AG04450 (cell line): ENCODE measurements around the gene ZDBF2. TPM values are rescaled to one million over a fixed set of nuclear protein-coding genes. Genes with fewer than 3 reads are reported as not detected.

ENCODE experiments used
- CTCF ChIA-PET: fragments of 300-600, 350-600 bp; formaldehyde crosslinking; extraction: SDS; loops from one replicate; lab custom pipeline; 2022; ENCODE audit warnings: antibody characterized with exemption, inconsistent platforms; lab: Charles Lee
- POLR2A ChIA-PET: fragments of 350-600 bp; formaldehyde crosslinking; extraction: SDS; loops from one replicate; lab custom pipeline; 2021; ENCODE audit warnings: antibody characterized with exemption, inconsistent platforms; lab: Yijun Ruan, JAX
- DNase-seq: peaks from one replicate; pipeline ENCODE4 v3.0.0-alpha.2; 2011; ENCODE audit warnings: low read depth, low spot score
- H3K27ac ChIP-seq: one replicate; pipeline ENCODE4 v1.5.1; 2012; ENCODE audit warnings: low read depth, low read length, control low read depth
- H3K27me3 ChIP-seq: one replicate; pipeline ENCODE4 v1.6.0; 2012; ENCODE audit warnings: low read length; ENCODE audit not compliant: control insufficient read depth, insufficient read depth
- H3K4me3 ChIP-seq: 2 replicates; pipeline ENCODE4 v1.5.1; 2011; ENCODE audit warnings: mild to moderate bottlenecking, low read depth, low read length, control low read depth
- H3K9me3 ChIP-seq: 2 replicates; pipeline ENCODE4 v1.5.1; 2012; ENCODE audit warnings: low read length; ENCODE audit not compliant: control insufficient read depth, insufficient read depth
- CTCF ChIP-seq: IDR thresholded peaks from 2 replicates; pipeline ENCODE4 v1.5.1; 2011; ENCODE audit warnings: low read depth, low read length, control low read depth, inconsistent platforms
- polyA plus RNA-seq: library from polyadenylated mRNA; depleted of rRNA; stranded (reverse); fragments of >200 nt; gene quantifications from 2 replicates; pipeline ENCODE4 v1.2.3, GENCODE V29; 2011

The ZDBF2 gene
- polyA plus RNA-seq, 1 experiment = 8.1 TPM

- ChIA-PET POLR2A (no interaction called here), CTCF (interaction anchor here (0.7 to 2.4 kb wide), 4 partner anchors 11 to 95 kb away, joined by 3 to 12 read pairs (median 4); no protein-coding TSS in a partner anchor)
- Histone ChIP-seq H3K27ac (no peak overlapping the region), H3K27me3 (peaks cover 57% of the 10 kb centered on the region), H3K4me3 (no peak overlapping the region), H3K9me3 (no peaks in the 10 kb centered on the region)
- DNase-seq = no peak
- no peak for TF ChIP-seq CTCF
Measured at GRCh38 chr2:206259376-206260187, 14.9 kb upstream of the ZDBF2 start.

- Histone ChIP-seq H3K9me3 (no peaks in the 10 kb centered on the region), H3K27ac (no peak overlapping the region), H3K27me3 (peaks cover 61% of the 10 kb centered on the region), H3K4me3 (no peak overlapping the region)
- POLR2A ChIA-PET = no interaction called here
- DNase-seq = no peak
- CTCF ChIA-PET = interaction anchor here (0.7 to 2.4 kb wide), 3 partner anchors 10 to 96 kb away, joined by 4 to 12 read pairs (median 4); no protein-coding TSS in a partner anchor
- TF ChIP-seq CTCF = peak; percentile 53
Measured at GRCh38 chr2:206260188-206261012, 14.1 kb upstream of the ZDBF2 start.

GRCh38 chr2:206263959-206264603, 10.4 kb upstream of the ZDBF2 start:
- peaks cover 67% of the 10 kb centered on the region for H3K27me3 ChIP-seq
- H3K27ac ChIP-seq = no peak overlapping the region
- ChIA-PET CTCF (no interaction called here), POLR2A (no interaction called here)
- TF ChIP-seq CTCF = no peak
- no peak for DNase-seq
- no peak overlapping the region for H3K4me3 ChIP-seq
- no peaks in the 10 kb centered on the region for H3K9me3 ChIP-seq

DNA sequence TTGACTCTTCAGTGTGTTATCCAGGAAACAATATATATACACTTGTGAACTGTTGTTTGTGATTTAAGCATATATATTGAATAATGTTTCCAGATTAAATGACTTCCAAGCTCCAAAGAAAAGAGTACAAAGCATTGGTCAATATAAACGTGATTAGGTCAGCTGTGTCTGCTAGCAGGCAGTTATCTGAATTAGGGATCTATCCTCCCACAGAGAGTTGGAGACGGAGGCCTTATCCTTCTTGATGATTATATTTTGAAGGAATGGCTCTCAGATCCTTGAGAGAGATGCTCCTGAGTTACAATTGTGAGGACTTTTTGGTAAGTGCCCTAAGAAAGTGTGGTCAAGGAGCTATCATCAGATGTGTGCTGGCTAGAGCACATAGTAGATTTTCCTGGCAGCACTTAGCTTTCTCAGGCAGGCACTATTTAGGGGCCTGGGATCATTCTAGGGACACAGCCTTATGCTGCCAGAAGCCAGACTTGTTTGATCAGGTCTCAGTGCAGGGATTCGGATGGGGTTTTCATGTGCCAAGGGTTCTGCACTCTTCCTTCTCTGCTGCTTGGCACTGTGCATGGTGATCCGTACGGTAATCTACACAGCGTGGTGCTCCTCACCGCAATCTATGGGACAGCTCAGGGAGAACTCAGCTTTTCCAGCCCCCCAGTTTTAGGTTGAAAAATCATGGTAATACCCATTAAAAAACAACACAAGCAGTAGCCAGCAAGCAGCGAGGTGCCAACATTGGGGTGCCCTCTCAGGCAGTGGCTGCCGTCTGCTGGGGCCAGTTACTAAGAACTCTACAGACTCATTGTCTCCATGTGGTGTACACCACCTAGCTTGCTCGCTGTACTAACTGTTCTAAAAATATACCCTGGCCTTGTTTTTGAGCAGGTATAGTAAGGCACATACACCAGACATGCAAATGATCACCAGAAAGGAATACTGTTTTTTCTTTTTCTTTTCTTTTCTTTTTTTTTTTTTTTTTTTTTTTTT, 8.0 kb upstream of the ZDBF2 start:
- no peaks in the 10 kb centered on the region for H3K9me3 ChIP-seq
- H3K4me3 ChIP-seq = no peak overlapping the region
- ChIA-PET POLR2A (no interaction called here), CTCF (interaction anchor here (0.7 kb wide), 1 partner anchor 289 kb away, joined by 9 read pairs; no protein-coding TSS in a partner anchor)
- H3K27ac ChIP-seq = no peak overlapping the region
- peaks cover 64% of the 10 kb centered on the region for H3K27me3 ChIP-seq
- DNase-seq = no peak
- TF ChIP-seq CTCF = no peak
